NCI-H2227 treated with DMSO at 0.1 percent for 48 hours (cell line): ENCODE results near the gene METTL14.
"Not testable (repeated sequence)": the region's sequence is repeated elsewhere in the genome, so short reads cannot be mapped to it uniquely, and the experiment has no call there.

ENCODE experiments used
- DNase-seq: peaks from one replicate; lab custom pipeline; 2025; lab: John Stamatoyannopoulos, UW

METTL14 gene

GRCh38 chr4:118684873-118685811, at the start of gene METTL14:
TSS of gene METTL14 (plus strand) at chr4:118685392. CDS start at chr4:118685535, 143 bp downstream.
- peak; percentile 79 for DNase-seq

GRCh38 chr4:118636126-118636525, 49.1 kb upstream of the METTL14 start:
- not testable (repeated sequence) for DNase-seq

- DNase-seq = not testable (repeated sequence)
Observed at GRCh38 chr4:118664665-118665064, 20.5 kb upstream of the METTL14 start.

GRCh38 chr4:118669220-118669619, 16.0 kb upstream of the METTL14 start:
- DNase-seq = not testable (repeated sequence)

- DNase-seq = not testable (repeated sequence)
Observed at GRCh38 chr4:118670968-118671367, 14.2 kb upstream of the METTL14 start.

GRCh38 chr4:118676128-118676527, 9.1 kb upstream of the METTL14 start:
- no peak for DNase-seq

DNA sequence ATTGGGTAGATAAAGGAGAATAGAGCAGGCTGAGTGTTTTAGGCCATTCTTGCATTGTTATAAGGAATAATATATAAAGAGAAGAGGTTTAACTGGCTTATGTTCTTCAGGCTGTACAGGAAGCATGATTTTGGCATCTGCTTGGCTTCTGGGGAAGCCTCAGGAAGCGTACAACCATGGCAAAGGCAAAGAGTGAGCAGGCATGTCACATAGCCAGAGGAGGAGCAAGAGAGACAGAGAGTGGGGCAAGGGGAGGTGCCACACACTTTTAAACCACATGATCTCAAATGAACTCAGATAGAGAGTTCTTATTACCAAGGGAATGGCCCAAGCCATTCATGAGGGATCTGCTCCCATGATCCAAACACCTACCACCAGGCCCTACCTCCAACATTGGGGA, 4.4 kb upstream of the METTL14 start:
- no peak for DNase-seq

DNA sequence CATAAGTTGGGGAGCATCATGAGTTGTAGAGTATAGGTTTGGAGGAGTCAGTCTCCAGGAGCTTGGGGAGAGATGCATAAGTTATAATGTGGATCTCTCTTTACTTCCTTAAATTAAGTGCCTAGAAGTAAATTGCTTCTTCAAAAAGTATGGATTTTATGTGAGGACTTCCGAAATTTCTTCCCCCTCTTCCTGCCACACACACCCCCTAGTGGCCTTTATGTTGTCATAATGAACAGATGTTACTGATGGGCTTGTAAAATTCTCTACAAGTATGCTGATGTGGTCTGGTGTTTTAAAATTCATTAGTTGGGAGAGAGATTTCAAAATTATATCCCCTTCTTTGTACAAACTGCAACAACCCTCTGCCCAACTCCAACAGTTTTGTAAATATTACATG, 2.3 kb upstream of the METTL14 start:
- peak; percentile 21 for DNase-seq

GRCh38 chr4:118683513-118683912, 1.7 kb upstream of the METTL14 start:
- peak; percentile 40 for DNase-seq

- DNase-seq = no peak
Observed at GRCh38 chr4:118703118-118703517, 17.9 kb downstream of the METTL14 start.

- DNase-seq = no peak
Observed at GRCh38 chr4:118711052-118711451, 25.9 kb downstream of the METTL14 start.

DNA sequence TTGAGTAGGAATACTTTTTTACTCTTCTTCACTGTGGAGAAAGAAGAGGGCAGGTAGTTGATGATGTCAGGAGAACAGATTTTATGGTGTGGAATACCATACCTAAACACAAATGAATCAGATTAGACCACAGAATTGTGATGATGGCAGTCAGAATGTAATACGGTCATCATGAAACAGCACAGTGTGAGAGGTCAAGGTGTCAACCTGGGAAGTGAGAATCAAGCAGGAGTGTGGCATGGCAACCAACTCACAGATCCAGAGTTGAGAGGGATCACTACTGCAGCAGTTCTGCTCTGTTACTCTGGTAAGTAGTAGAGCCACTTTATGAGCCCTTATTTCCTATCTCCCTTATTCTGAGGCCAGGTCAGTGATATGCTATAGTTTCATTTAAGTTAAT, 27.7 kb downstream of the METTL14 start:
- no peak for DNase-seq

DNA sequence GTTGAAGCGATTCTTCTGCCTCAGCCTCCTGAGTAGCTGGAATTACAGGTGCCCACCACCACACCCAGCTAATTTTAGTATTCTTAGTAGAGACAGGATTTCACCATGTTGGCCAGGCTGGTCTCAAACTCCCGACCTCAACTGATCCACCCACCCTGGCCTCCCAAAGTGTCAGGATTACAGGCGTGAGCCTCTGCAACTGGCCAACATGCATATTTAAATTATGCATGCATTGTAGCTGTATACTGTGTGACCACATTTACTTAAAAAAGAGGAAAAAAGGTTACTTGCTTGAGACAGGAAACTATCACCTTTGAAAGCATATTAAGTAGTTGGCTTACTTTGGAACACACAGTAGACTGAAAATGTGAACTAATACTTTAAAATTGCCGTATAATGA, 29.5 kb downstream of the METTL14 start:
- no peak for DNase-seq

DNA sequence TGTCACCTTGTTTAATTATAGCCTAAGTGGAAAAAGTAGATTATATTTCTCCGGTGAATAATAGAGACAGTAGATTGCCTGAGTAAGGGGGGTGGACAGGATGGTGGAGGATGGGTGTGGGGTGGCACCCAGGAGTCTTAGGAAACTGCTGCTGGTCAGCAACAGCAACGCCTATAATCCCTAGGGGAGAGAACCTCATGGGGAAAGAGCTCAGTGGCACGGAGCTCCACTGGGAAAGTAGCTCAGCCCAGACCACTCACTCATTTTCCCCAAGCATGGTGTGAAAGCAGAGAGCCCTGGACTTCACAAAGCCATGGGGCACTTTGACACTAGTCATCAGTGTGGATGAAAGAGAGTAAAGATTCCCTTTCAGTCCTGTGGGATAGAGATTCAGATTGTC, 31.1 kb downstream of the METTL14 start:
- DNase-seq = no peak

DNA sequence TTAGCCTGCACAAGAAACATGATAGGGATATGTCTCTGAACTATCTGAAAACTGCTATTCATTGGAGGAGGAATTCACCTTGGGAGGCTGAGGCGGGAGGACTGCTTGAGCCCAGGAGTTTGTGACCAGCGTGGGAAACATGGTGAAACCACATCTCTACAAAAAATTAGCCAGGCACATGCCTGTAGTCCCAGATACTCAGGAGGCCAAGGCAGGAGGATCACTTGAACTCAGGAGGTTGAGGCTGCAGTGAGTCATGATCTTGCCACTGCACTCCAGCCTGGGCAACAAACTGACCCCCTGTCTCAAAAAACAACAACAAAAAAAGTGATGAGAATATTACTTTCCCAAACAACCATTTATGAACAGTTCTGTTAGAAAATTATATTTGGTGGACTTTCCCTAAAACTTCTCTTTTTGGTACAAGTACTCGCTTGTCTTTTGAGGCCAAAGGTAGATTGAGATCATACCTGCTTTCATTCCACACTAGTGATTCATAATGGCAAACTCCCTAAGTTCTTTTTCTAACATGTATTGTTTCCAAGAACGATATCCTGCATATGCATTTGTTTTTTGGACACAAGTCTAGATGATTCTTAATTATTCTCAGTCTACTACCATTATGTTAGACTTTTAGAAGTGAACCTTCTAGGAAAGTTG, 33.4 kb downstream of the METTL14 start:
- no peak for DNase-seq

DNA sequence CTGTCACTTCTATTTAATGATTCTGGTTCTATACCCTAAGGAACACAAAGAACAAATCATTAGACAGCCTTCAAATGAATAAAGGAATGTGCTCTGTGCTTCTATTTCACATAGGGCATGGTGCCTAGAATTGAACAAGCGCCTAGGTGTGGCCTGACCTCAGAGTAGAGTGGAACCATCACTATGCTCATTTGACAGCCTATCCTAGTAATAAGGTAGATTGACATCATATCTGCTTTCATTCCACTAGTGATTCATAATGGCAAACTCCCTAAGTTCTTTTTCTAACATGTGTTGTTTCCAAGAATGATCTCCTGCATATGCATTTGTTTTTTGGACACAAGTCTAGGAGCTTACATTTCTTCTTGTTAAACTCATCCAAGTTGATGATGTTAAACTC, 36.6 kb downstream of the METTL14 start:
- no peak for DNase-seq

- no peak for DNase-seq
Observed at GRCh38 chr4:118723369-118723768, 38.2 kb downstream of the METTL14 start.

DNA sequence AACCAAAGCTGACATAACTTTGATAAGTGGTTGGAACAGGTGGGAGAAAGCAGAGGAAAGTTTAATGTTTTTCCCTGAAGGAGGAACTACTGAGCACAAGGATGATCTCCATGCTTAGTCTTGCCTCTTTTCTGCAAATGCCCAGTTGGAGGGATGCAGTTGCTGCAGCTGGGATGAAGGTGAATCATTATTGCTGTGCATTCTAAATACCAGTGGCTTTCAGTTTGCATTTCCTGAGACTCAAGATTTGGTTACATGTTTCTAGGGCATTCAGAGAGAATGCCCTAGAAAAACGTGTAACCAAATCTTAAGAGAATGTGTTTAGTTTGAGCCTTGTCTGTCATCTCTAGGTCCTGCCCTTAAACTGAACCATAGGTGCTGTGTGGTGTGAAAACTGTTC, 42.2 kb downstream of the METTL14 start:
- no peak for DNase-seq

GRCh38 chr4:118729287-118730286, 44.4 kb downstream of the METTL14 start:
- no peak for DNase-seq

GRCh38 chr4:118730683-118731082, 45.5 kb downstream of the METTL14 start:
- no peak for DNase-seq

GRCh38 chr4:118732591-118733330, 47.6 kb downstream of the METTL14 start:
- no peak for DNase-seq
